GM21423 (cell line): ENCODE results near the gene TTLL5.

Experiments used
- ATAC-seq: cut with Tn5 transposase; IDR thresholded peaks from one replicate; pipeline ENCODE4 v1.9.1; 2021; ENCODE audit warnings: mild to moderate bottlenecking, moderate library complexity; ENCODE audit not compliant: unreplicated experiment

TTLL5 gene

DNA sequence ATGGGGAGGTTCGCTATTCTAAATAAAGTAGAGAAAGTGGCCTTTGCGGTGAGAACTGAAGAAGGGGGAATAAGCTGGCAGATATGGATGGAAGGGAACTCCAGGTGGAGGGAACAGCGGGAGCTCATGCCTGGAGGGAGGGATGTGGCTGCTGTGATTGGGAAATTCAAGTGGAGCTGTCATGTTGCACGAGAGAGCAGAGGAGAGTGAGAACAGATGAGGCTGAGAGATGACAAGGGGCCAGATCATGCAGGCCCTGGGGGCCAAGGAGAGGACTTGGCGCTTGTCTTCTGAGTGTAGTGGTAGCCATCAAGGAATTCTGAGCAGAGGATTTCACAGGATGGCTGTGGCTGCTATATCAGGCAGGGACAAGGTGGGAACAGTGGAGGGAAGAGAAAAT lies 285.7 kb downstream of the TTLL5 start:
- ATAC-seq: no peak

DNA sequence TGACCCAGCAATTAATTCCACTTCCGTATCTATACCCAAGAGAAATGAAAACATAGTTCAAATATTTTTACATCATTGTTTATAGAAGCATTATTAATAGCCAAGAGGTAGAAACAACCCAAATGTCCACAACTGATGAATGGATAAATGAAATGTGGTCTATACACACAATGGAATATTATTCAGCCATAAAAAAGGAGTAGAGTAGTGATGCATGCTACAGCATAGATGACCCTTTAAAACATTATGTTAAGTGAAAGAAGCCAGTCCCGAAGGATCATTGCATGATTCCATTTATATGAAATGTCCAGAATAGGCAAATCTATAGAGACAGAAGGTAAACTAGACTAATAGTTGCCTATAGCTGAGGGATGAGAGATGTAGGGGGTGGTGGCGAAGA lies 291.4 kb downstream of the TTLL5 start:
- ATAC-seq: no peak

- no peak for ATAC-seq
These were observed 298.0 kb downstream of the TTLL5 start for GRCh38 chr14:75959031-75959430.

GRCh38 chr14:75960231-75960630 lies 299.2 kb downstream of the TTLL5 start:
- peak; percentile 73 for ATAC-seq

DNA sequence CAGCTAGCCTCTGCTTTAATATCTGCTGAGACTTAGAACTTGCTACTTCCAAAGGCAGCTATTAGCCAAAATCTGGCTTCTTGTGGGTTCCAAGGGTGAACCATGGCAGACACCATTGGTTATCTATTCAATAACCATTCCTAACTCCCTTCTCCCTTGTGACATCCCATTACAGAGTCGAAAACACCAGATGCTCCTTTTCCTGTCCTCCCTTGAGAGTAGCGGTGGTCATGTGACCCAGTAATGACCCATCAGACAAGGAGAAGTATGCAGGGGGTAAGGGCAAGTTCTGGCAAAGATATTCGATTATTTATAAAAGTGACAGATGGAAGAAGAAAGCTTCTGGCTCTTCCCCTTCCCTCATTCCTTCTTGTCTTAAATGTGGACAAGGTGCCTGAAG lies 300.6 kb downstream of the TTLL5 start:
- no peak for ATAC-seq

GRCh38 chr14:75967866-75968265 lies 306.8 kb downstream of the TTLL5 start:
- ATAC-seq: no peak

- ATAC-seq: no peak
These were observed 307.4 kb downstream of the TTLL5 start for GRCh38 chr14:75968456-75968855.

- no peak for ATAC-seq
These were observed 308.1 kb downstream of the TTLL5 start for GRCh38 chr14:75969126-75969525.

- ATAC-seq: no peak
These were observed 308.8 kb downstream of the TTLL5 start for GRCh38 chr14:75969891-75970290.

- ATAC-seq: no peak
These were observed 309.9 kb downstream of the TTLL5 start for GRCh38 chr14:75970989-75971388.

DNA sequence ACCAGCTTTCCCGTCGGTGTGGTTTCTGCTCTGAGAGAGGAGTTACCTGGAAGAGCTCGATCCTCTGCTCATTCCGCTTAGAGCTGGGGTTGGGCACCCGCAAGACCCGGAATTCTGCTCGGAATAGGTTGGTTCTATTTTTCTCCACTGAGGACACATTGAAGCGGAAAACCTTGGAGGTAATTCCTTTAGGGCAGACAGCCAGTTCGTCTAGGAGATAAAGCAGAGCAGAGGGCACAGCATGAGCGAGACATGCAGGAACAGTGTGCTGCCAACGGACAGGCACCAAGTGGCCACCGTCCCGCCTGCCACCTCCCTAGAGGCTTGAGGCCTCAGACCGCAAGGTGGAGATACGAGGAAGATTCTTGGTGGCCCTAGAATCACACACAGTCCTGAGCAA lies 310.5 kb downstream of the TTLL5 start:
- no peak for ATAC-seq

DNA sequence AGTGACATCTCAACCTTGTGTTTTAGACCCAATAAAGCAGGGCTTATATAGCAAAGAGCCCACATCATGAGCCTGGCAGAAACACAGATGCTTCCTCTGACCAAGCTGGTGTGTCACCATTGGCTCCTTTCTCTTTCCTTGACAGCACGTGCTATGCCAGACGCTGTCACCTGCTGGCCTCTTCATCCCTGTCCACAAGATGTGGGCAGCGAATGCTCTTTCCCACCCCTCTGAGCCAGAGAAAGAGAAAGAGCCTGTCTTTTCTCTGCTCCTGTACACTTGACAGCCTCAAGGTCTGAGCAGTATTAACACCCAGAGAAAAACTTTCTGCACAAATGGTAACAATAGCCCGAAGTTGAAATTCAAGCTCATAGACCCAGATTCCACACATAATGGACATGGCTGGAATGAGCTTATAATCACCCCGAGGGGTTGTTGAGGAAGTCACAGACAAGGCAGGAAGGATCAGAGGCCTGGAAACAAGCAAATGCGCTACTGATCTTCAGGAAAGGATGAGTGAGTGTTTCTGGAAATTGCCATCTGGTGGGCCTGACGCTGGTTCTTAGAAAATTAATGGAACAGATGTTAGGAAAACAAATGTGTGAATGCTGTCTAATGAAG lies 311.9 kb downstream of the TTLL5 start:
- ATAC-seq: no peak

DNA sequence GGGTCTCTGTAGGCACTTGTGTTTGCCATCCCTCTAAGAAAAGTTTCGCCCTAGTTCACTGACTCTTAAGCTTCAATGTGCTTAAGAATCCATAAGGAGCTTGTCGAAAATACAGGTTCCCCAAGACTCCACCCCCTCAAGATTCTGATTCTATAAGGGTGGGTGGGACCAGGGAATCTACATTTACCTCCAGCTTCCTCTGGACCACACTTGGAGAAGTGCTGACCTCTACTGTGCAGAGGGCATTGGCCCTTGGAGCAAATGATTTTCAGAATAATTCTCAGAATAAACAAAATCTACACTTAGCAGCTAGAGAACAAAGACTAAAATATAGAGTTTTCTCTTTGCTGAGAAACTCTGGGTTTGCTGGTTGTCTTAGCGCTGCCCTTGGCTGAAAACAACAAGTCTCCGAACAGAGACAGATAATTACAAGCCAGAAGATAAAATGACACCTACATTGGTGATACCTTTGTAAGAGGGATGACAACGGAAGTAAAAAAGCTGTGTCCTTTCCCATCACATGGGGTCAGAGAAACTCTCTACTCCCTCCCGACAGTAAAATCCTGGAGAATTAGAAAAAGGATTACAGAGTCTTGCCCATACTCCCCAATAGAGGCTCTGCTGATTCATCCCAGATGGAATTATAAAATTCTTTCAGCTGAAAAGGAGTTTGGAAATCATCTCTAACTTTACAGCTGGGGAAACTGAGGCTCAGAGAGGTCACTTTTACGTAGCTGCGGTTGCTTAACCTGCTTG lies 316.0 kb downstream of the TTLL5 start:
- ATAC-seq: no peak

DNA sequence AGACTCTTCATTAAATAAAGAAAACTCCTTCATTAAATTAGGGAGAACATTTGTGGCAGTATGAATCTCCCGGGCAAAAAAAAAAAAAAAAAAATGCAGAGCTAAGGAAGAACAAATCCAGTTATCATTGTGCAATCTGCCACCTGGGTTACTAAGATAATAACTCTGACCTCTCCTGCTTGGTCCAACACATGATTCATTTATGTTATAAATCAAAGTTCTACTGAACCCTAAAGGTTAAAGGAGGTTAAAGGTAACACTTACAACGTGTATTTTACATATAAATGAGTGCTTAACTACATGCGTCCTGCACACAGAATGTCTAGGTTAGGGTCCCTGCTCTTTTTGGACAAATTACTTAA lies 316.5 kb downstream of the TTLL5 start:
- no peak for ATAC-seq

DNA sequence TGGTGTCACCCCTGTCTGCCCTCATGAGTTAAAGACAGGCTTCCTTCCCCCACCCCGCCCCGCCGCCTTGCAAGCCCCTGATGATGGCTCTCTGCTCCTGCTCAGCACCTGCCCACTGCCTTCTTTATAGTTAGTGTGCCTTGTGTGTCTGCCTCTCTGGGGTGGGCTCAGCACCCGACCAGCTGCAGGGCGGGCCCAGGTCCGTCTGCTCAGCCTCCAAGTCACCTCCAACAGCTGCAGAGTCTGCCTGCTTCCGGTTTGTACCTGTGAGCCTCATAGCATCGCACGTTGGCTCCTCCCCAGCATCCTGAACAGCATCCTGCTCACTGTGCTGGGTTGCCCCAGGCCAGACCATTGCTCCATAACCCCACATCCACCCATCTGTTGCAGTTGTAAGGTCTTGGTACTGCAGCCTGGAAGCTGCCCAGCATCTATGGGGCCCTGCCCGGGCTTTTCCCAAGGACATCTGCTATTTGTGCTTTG lies 317.2 kb downstream of the TTLL5 start:
- no peak for ATAC-seq

- no peak for ATAC-seq
These were observed 318.1 kb downstream of the TTLL5 start for GRCh38 chr14:75979071-75979571.

- ATAC-seq: no peak
These were observed 318.9 kb downstream of the TTLL5 start for GRCh38 chr14:75979648-75980565.

DNA sequence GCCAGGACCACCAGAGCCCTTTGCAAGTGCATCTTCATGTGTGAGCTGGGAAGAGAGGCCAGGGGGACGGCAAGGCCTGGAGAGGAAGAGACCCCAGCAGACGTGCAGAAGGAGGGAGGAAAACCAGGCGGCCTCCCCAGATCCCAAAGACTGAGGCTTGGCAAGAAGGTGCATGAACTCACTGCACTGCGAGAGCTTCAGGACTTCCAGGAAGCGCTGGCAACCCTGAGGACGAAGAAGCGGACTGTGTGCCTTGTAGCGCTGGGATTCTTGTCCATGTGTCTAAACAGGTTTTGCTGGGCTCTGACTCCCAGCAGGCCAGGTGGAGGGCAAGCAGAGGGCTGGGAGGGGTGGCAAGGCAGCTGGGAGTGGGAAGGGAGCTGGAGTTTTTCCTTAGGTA lies 319.8 kb downstream of the TTLL5 start:
- ATAC-seq: no peak

GRCh38 chr14:75981426-75982265 lies 320.6 kb downstream of the TTLL5 start, which contains the start of gene TGFB3:
TSS of gene TGFB3 (minus strand) at chr14:75981995. CDS start at chr14:75980893, 1,102 bp downstream.
- ATAC-seq: peak; percentile 40

DNA sequence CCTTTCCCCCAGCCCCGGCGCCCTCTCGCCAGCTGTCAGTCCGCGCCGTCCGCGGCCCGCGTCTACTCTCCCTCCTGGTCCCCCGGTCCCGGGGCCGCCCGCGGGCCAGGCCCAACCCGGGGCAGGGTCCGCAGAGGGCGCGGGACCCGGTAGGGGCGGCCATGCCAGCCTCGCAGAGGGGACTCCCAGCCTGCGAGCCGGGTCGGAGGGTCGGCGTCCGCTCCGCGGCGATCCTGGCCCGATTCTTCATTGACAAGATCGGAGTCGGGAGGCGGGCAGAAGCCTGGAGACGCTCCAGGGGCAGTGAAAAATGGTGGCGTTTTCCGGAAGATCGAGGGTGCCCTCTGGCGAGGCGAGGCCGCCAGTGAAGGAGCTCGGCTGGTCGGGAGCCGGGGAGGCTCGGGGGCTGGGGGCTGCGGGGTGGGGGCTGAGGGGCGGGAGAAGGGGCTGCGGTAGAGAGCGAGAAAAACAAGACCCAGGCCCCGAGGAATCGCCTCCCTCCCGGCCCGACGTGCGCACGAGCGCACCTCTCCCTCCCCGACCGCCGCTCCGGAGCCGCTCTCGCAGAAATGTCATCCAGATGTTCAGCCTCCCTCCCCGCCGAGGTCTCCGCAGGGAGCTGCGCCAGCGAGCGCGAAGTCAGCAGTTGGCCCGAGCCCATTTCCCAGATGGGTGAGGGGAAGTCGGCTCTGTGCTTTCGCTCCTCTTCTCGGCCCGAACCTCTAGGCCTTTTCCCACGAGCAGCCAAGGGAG lies 321.4 kb downstream of the TTLL5 start:
- peak; percentile 42 for ATAC-seq
